H1 (cell line): ENCODE measurements around the gene CELSR1. TPM values are rescaled to one million over a fixed set of nuclear protein-coding genes. Genes with fewer than 3 reads are reported as not detected.

Experiments
- CTCF ChIA-PET: fragments of 300-600 bp; sonication (Branson Sonifier 250); formaldehyde crosslinking; loops from one replicate; lab custom pipeline; 2021; ENCODE audit not compliant: partially characterized antibody; lab: Charles Lee
- POLR2A ChIA-PET: fragments of 300-600 bp; sonication (Branson Sonifier 250); formaldehyde crosslinking; loops from one replicate; lab custom pipeline; 2021; ENCODE audit warnings: inconsistent platforms; ENCODE audit not compliant: partially characterized antibody; lab: Charles Lee
- DNase-seq, 2 experiments: peaks; one replicate each; pipeline versions ENCODE4 v3.0.0 to v3.0.0-alpha.2; 2010 to 2022; ENCODE audit warnings: low spot score in 2 of 2, low read depth in 1 of 2, mixed read lengths in 1 of 2
- FAIRE-seq: peaks from 2 replicates; lab custom pipeline; 2011; peaks lifted over from hg19 to GRCh38; lab: Jason Lieb, UNC
- H2AFZ ChIP-seq: 2 replicates; pipeline ENCODE4 v1.8.1; 2012; ENCODE audit warnings: low read length, inconsistent platforms
- H2AK5ac ChIP-seq: 2 replicates; pipeline ENCODE4 v1.6.1; 2013; ENCODE audit warnings: low read depth, low read length
- H2BK120ac ChIP-seq: replicated peaks from 2 replicates; pipeline ENCODE3; 2013; ENCODE audit warnings: low read depth, low read length, inconsistent platforms
- H2BK12ac ChIP-seq: 2 replicates; pipeline ENCODE4 v1.6.1; 2013; ENCODE audit warnings: low read depth, low read length
- H2BK15ac ChIP-seq: 2 replicates; pipeline ENCODE4 v1.6.1; 2013; ENCODE audit warnings: low read length
- H2BK20ac ChIP-seq: 2 replicates; pipeline ENCODE4 v1.6.1; 2013; ENCODE audit warnings: low read length
- H2BK5ac ChIP-seq: 2 replicates; pipeline ENCODE4 v1.6.1; 2013; ENCODE audit warnings: low read depth, low read length
- H3K14ac ChIP-seq: 2 replicates; pipeline ENCODE4 v1.6.1; 2013; ENCODE audit warnings: inconsistent platforms; ENCODE audit not compliant: insufficient read length
- H3K18ac ChIP-seq: 2 replicates; pipeline ENCODE4 v1.6.1; 2013; ENCODE audit warnings: low read length; ENCODE audit errors: extremely low read depth
- H3K23ac ChIP-seq: 2 replicates; pipeline ENCODE4 v1.6.1; 2013; ENCODE audit warnings: inconsistent platforms; ENCODE audit not compliant: insufficient read length
- H3K23me2 ChIP-seq: 2 replicates; pipeline ENCODE4 v1.6.1; 2013; ENCODE audit warnings: low read depth, low read length
- H3K27ac ChIP-seq: 2 replicates; pipeline ENCODE4 v1.6.1; 2011; ENCODE audit warnings: low read depth, low read length, inconsistent platforms
- H3K27me3 ChIP-seq, 4 experiments: replicated peaks in 1 of 4; 1 replicate in 1 of 4; 2 replicates in 3 of 4; pipeline versions ENCODE4 v1.6.1 to v1.8.1; 2011 to 2013; ENCODE audit warnings: low read length in 3 of 4, mild to moderate bottlenecking in 3 of 4, inconsistent platforms in 2 of 4, mixed read lengths in 2 of 4, moderate library complexity in 1 of 4; ENCODE audit not compliant: control insufficient read depth in 3 of 4, insufficient read depth in 3 of 4; ENCODE audit errors: extremely low read depth in 1 of 4
- H3K36me3 ChIP-seq, 4 experiments: 2 replicates each; pipeline versions ENCODE4 v1.6.1 to v1.8.1; 2011 to 2013; ENCODE audit warnings: mild to moderate bottlenecking in 4 of 4, low read length in 3 of 4, moderate library complexity in 2 of 4, control low read depth in 1 of 4, inconsistent platforms in 1 of 4; ENCODE audit not compliant: insufficient read depth in 4 of 4, control insufficient read depth in 2 of 4
- H3K4ac ChIP-seq: replicated peaks from 2 replicates; pipeline ENCODE3; 2013; ENCODE audit warnings: low read length, low read depth, mixed read lengths, inconsistent platforms; ENCODE audit not compliant: insufficient read length
- H3K4me1 ChIP-seq, 4 experiments: replicated peaks in 1 of 4; 1 replicate in 1 of 4; 2 replicates in 3 of 4; pipeline versions ENCODE4 v1.6.1 to v1.8.1; 2011 to 2013; ENCODE audit warnings: low read length in 3 of 4, inconsistent platforms in 2 of 4, mixed read lengths in 1 of 4; ENCODE audit not compliant: insufficient read depth in 4 of 4, control insufficient read depth in 3 of 4
- H3K4me2 ChIP-seq, 2 experiments: 2 replicates each; pipeline versions ENCODE4 v1.6.1 to v1.8.1; 2011 to 2013; ENCODE audit warnings: low read depth in 2 of 2, low read length in 2 of 2, control low read depth in 1 of 2, inconsistent platforms in 1 of 2, mild to moderate bottlenecking in 1 of 2; ENCODE audit not compliant: insufficient read depth in 1 of 2
- H3K4me3 ChIP-seq, 4 experiments: fragments of 200-600, 300-600 bp in 1 of 4; sonication (generic), shearing (Covaris generic), sonication (Bioruptor Twin) in 1 of 4; 2 replicates each; pipeline versions ENCODE4 v1.5.1 to v1.8.1; 2011 to 2016; ENCODE audit warnings: low read length in 4 of 4, low read depth in 3 of 4, control low read depth in 2 of 4, inconsistent platforms in 2 of 4, mild to moderate bottlenecking in 2 of 4, mixed read lengths in 1 of 4, moderate library complexity in 1 of 4; ENCODE audit not compliant: insufficient read depth in 2 of 4; ENCODE audit errors: extremely low read depth in 1 of 4
- H3K56ac ChIP-seq: replicated peaks from 2 replicates; pipeline ENCODE3; 2013; ENCODE audit warnings: low read depth, mild to moderate bottlenecking, mixed read lengths, low read length, inconsistent platforms; ENCODE audit not compliant: insufficient read length
- H3K79me1 ChIP-seq: 2 replicates; pipeline ENCODE4 v1.6.1; 2013; ENCODE audit warnings: low read depth, low read length, control low read depth
- H3K79me2 ChIP-seq, 2 experiments: 2 replicates each; pipeline versions ENCODE4 v1.6.1 to v1.8.1; 2012 to 2013; ENCODE audit warnings: low read length in 2 of 2, mild to moderate bottlenecking in 2 of 2, inconsistent platforms in 1 of 2; ENCODE audit not compliant: insufficient read depth in 2 of 2, control insufficient read depth in 1 of 2
- H3K9ac ChIP-seq, 4 experiments: replicated peaks in 1 of 4; 1 replicate in 1 of 4; 2 replicates in 3 of 4; pipeline versions ENCODE4 v1.6.1 to v1.8.1; 2011 to 2013; ENCODE audit warnings: low read depth in 3 of 4, low read length in 3 of 4, control low read depth in 2 of 4, mild to moderate bottlenecking in 2 of 4, moderate library complexity in 2 of 4, inconsistent platforms in 1 of 4; ENCODE audit errors: extremely low read depth in 1 of 4
- H3K9me3 ChIP-seq, 2 experiments: 2 replicates each; pipeline versions ENCODE4 v1.6.1 to v1.8.1; 2012 to 2013; ENCODE audit warnings: mild to moderate bottlenecking in 2 of 2, moderate library complexity in 2 of 2, control low read depth in 1 of 2, inconsistent platforms in 1 of 2, low read depth in 1 of 2, low read length in 1 of 2, mixed read lengths in 1 of 2; ENCODE audit not compliant: insufficient read depth in 2 of 2
- H4K20me1 ChIP-seq, 2 experiments: replicated peaks in 1 of 2; 2 replicates each; pipeline versions ENCODE3 to v1.8.1; 2011 to 2013; ENCODE audit warnings: inconsistent platforms in 2 of 2, low read length in 2 of 2, mild to moderate bottlenecking in 1 of 2; ENCODE audit not compliant: insufficient read depth in 2 of 2, control insufficient read depth in 1 of 2
- H4K5ac ChIP-seq: 2 replicates; pipeline ENCODE4 v1.6.1; 2013; ENCODE audit warnings: low read length, low read depth, mixed read lengths, inconsistent platforms; ENCODE audit not compliant: insufficient read length
- H4K8ac ChIP-seq: 2 replicates; pipeline ENCODE4 v1.8.0; 2013; ENCODE audit warnings: mild to moderate bottlenecking, moderate library complexity, low read length, inconsistent platforms; ENCODE audit not compliant: insufficient read depth; ENCODE audit errors: extremely low read depth
- H4K91ac ChIP-seq: replicated peaks from 2 replicates; pipeline ENCODE3; 2013; ENCODE audit warnings: low read length, mixed read lengths, inconsistent platforms; ENCODE audit not compliant: insufficient read length
- ATF2 ChIP-seq: IDR thresholded peaks from 2 replicates; pipeline ENCODE4 v1.6.1; 2012; ENCODE audit warnings: low read length, inconsistent platforms
- EGR1 ChIP-seq: IDR thresholded peaks from 2 replicates; pipeline ENCODE4 v1.6.1; 2011; ENCODE audit warnings: low read depth, low read length, borderline replicate concordance
- JUN ChIP-seq: IDR thresholded peaks from 2 replicates; pipeline ENCODE4 v1.6.1; 2011; ENCODE audit warnings: low read depth, mild to moderate bottlenecking, improper control_type of control experiment, low read length
- JUND ChIP-seq: IDR thresholded peaks from 2 replicates; pipeline ENCODE4 v1.6.1; 2011; ENCODE audit warnings: mild to moderate bottlenecking, improper control_type of control experiment, low read length
- KDM5A ChIP-seq: fragments of 200-600 bp; IDR thresholded peaks from 2 replicates; pipeline ENCODE4 v1.7.1; 2012; ENCODE audit warnings: mild to moderate bottlenecking, low read length, inconsistent platforms, mixed read lengths
- MAX ChIP-seq: IDR thresholded peaks from 2 replicates; pipeline ENCODE4 v1.6.1; 2012; ENCODE audit warnings: inconsistent platforms
- POLR2A ChIP-seq, 2 experiments: IDR thresholded peaks; 1 replicate in 1 of 2; 2 replicates in 1 of 2; pipeline ENCODE4 v1.6.1; 2011; ENCODE audit warnings: low read depth in 2 of 2, low read length in 2 of 2, mild to moderate bottlenecking in 2 of 2; ENCODE audit errors: control extremely low read depth in 1 of 2
- RAD21 ChIP-seq, 2 experiments: IDR thresholded peaks in 1 of 2; conservative IDR thresholded peaks in 1 of 2; 2 replicates each; pipeline ENCODE4 v1.6.1; 2011; ENCODE audit warnings: low read depth in 2 of 2, low read length in 2 of 2, improper control_type of control experiment in 1 of 2, inconsistent platforms in 1 of 2, mild to moderate bottlenecking in 1 of 2, moderate library complexity in 1 of 2
- RNF2 ChIP-seq: fragments of 200-900, 300-1000 bp; sonication (generic); IDR thresholded peaks from 2 replicates; pipeline ENCODE4 v1.7.1; 2016; ENCODE audit warnings: borderline replicate concordance, low read depth, mild to moderate bottlenecking, antibody characterized with exemption, low read length; ENCODE audit not compliant: poor library complexity, severe bottlenecking; ENCODE audit errors: missing control alignments
- RXRA ChIP-seq: IDR thresholded peaks from 2 replicates; pipeline ENCODE4 v1.6.1; 2011; ENCODE audit warnings: low read depth, mild to moderate bottlenecking, low read length, moderate library complexity; ENCODE audit not compliant: insufficient read depth
- SP1 ChIP-seq: IDR thresholded peaks from 2 replicates; pipeline ENCODE4 v1.6.1; 2011; ENCODE audit warnings: low read depth, low read length
- TEAD4 ChIP-seq: IDR thresholded peaks from 2 replicates; pipeline ENCODE4 v1.6.1; 2012; ENCODE audit warnings: low read depth, low read length, inconsistent platforms, mixed read lengths
- ZNF274 ChIP-seq: IDR thresholded peaks from 2 replicates; pipeline ENCODE4 v1.7.0; 2012; ENCODE audit warnings: low read length, borderline replicate concordance; ENCODE audit errors: extremely low read depth
- WGBS, 2 experiments: shearing (Covaris generic) in 1 of 2; methylation state at CpG; one replicate each; pipeline versions ENCODE4 v1.1.6 to v1.1.7; 2013 to 2015; ENCODE audit warnings: low lambda C conversion rate in 2 of 2, mixed read lengths in 2 of 2, inconsistent platforms in 1 of 2, low coverage in 1 of 2, missing lambda C conversion rate in 1 of 2; ENCODE audit not compliant: insufficient replicate concordance in 2 of 2, insufficient coverage in 1 of 2, insufficient read length in 1 of 2; ENCODE audit errors: extremely low coverage in 1 of 2, missing lambda C conversion rate in 1 of 2; 5-methylcytosine and 5-hydroxymethylcytosine counted together
- polyA plus RNA-seq, 7 experiments: library from polyadenylated mRNA; depleted of rRNA in 3 of 7; stranded (reverse) in 5 of 7; unstranded in 2 of 7; fragments of >200 nt in 5 of 7; fragments of 200-250 nt in 2 of 7; gene quantifications; 1 replicate in 5 of 7; 2 replicates in 1 of 7; 4 replicates in 1 of 7; pipeline versions ENCODE4 v1.2.1 to v1.2.3, GENCODE V29; 2011 to 2013; ENCODE audit warnings: missing spikeins in 2 of 7, mixed read lengths in 2 of 7
- total RNA-seq: library from RNA; stranded (reverse); fragmentation: NEBNext Ultra II Directional; extraction: Animal tissue kit (Norgen Biotek cat#: 25700); gene quantifications from 2 replicates; pipeline ENCODE4 v1.2.1, GENCODE V29; 2021

Gene CELSR1
- total and polyA plus RNA-seq, 2 of the 8 experiments (the other 6 are each of a cell fraction or from before 2014, with no cell fraction given) = 9.0 to 12.4 TPM

GRCh38 chr22:46381731-46382130, 155.7 kb downstream of the CELSR1 start:
- Histone ChIP-seq H3K14ac (no peak overlapping the region), H4K5ac (no peak overlapping the region), H4K8ac (no peak overlapping the region), H3K4ac (no peak overlapping the region), H3K9ac (no peak overlapping the region), H2AK5ac (no peak overlapping the region), H4K91ac (no peak overlapping the region), H3K18ac (no peak overlapping the region), H3K9me3 (no peaks in the 10 kb centered on the region), H3K36me3 (no peaks in the 10 kb centered on the region), H3K23me2 (no peaks in the 10 kb centered on the region), H3K23ac (no peak overlapping the region), H3K79me1 (no peaks in the 10 kb centered on the region), H2BK120ac (no peak overlapping the region), H3K27me3 (no peaks in the 10 kb centered on the region), H3K27ac (no peak overlapping the region), H3K4me3 (no peak overlapping the region), H2BK20ac (no peak overlapping the region), H2BK15ac (no peak overlapping the region), H4K20me1 (no peaks in the 10 kb centered on the region), H2BK12ac (no peak overlapping the region), H3K79me2 (no peaks in the 10 kb centered on the region), H3K4me1 (peaks cover 0 to 28% (median 26%) of the 10 kb centered on the region in 4 experiments; a peak in 6 of 7 replicates), H3K56ac (no peak overlapping the region), H2BK5ac (no peak overlapping the region), H2AFZ (no peak overlapping the region), H3K4me2 (no peak overlapping the region)
- POLR2A ChIA-PET = no interaction called here
- FAIRE-seq (no peak), DNase-seq (no peak)
- WGBS, 2 experiments = 93% methylated on average over 13 of the region's 27 CpGs; no CpG with 5 or more reads in 1 of the 2 experiments
- CTCF ChIA-PET = interaction anchor here (1.2 kb wide), 1 partner anchor 26 kb away, joined by 3 read pairs; no protein-coding TSS in a partner anchor
- TF ChIP-seq TEAD4 (no peak), POLR2A (IDR thresholded peaks at IDR 0.05; ENCODE audit: control extremely low read depth in 1 of 2, low read depth in 2 of 2, low read length in 2 of 2) (no peak), ZNF274 (no peak), KDM5A (no peak), SP1 (no peak), EGR1 (no peak), JUN (no peak), JUND (no peak), RXRA (no peak), RAD21 (IDR thresholded peaks at IDR 0.05 in 1 of 2, conservative IDR thresholded peaks at IDR 0.05 in 1 of 2; ENCODE audit: low read depth in 2 of 2, low read length in 2 of 2) (no peak), RNF2 (no peak), MAX (no peak), ATF2 (no peak)
